ENCODE measurements around the gene STK17B. TPM values are rescaled to one million over a fixed set of nuclear protein-coding genes. Genes with fewer than 3 reads are reported as not detected.
A peak's percentile ranks its signal among the peaks of the same experiment; 100 is the strongest.

STK17B gene
- total and polyA plus RNA-seq, 9 of the 15 experiments (the other 6 are each of a cell fraction or from before 2014, with no cell fraction given): 2.3 to 17.7 (median 8.5) TPM

- peaks cover 2% of the 10 kb centered on the region; the same call in 1 of the 2 replicates for H3K9me3 ChIP-seq (replicated peaks; ENCODE audit: control insufficient read depth, insufficient read depth, low read depth, low read length)
- no TSS peak for BruUV-seq (replicated peaks)
- H3K4me1 ChIP-seq (replicated peaks in 1 of 2; ENCODE audit: control insufficient read depth in 2 of 2, insufficient read depth in 2 of 2, low read length in 2 of 2): peaks cover 0 to 11% of the 10 kb centered on the region in 2 experiments; a peak in 3 of 5 replicates
- peak; percentile 51 for TF ChIP-seq NFE2 (IDR thresholded peaks at IDR 0.05; ENCODE audit: low read depth)
- no peak for TF ChIP-seq VEZF1 (CRISPR knock-in tag; IDR thresholded peaks at IDR 0.05)
- CTCF ChIA-PET (ENCODE audit: low intra/inter-chr PET ratio): no interaction called here
- peak overlapping the region; percentile 41 for H2AFZ ChIP-seq (ENCODE audit: low read depth, low read length)
- DNase-seq (ENCODE audit: extremely low read depth in 1 of 4, low spot score in 3 of 4) (no peak), ATAC-seq (no peak), FAIRE-seq (peak; percentile 15)
- in situ Hi-C loops (cut with MboI) (no loop called here), intact Hi-C loops (cut with micrococcal nuclease) (no loop called here)
- H4K20me1 ChIP-seq (replicated peaks; ENCODE audit: control insufficient read depth, insufficient read depth, low read length): no peaks in the 10 kb centered on the region
- WGBS (ENCODE audit: insufficient coverage, low coverage, missing lambda C conversion rate): 13% methylated on average over 5 of the region's 5 CpGs
- no peaks in the 10 kb centered on the region for H3K79me2 ChIP-seq (ENCODE audit: control insufficient read depth, insufficient read depth, low read length)
- H3K4me2 ChIP-seq (ENCODE audit: insufficient read depth, low read length): no peak overlapping the region
- H3K9ac ChIP-seq (ENCODE audit: insufficient read depth in 1 of 2, low read depth in 2 of 2, low read length in 2 of 2): no peak overlapping the region
- no peak overlapping the region for H3K4me3 ChIP-seq
- POLR2A ChIA-PET: no interaction called here
- no peaks in the 10 kb centered on the region for H3K27me3 ChIP-seq (ENCODE audit: control insufficient read depth in 2 of 2, insufficient read depth in 2 of 2, low read length in 2 of 2)
- H3K27ac ChIP-seq (ENCODE audit: extremely low read depth, low read depth, low read length): no peak overlapping the region
- H3K36me3 ChIP-seq (ENCODE audit: control insufficient read depth, insufficient read depth, low read length): no peaks in the 10 kb centered on the region
- H3K9me1 ChIP-seq (ENCODE audit: control insufficient read depth, insufficient read depth, low read length): no peaks in the 10 kb centered on the region
Measured at GRCh38 chr2:196105951-196106350, 65.4 kb downstream of the STK17B start.

DNA sequence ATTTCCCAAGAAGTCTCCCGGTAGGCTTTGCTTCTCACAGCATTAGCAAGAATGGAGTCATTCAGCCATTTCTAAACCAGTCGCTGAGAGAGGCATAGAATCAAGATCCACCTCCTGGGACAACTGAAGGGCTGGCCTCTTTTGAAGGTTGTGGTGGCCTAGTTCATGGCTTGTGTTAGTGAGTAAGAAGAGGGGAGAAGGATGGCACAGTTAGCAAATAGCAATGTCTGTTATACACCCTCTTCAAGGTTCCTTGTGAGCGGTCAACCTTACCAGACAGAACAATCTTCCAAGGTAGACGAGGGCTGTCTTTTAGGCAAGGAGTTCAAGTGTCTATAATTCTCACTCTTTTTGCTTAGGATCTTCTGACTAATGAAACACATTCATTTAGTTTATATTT lies 67.3 kb downstream of the STK17B start:
- CTCF ChIA-PET (ENCODE audit: low intra/inter-chr PET ratio): no interaction called here
- Histone ChIP-seq H3K9me1 (ENCODE audit: control insufficient read depth, insufficient read depth, low read length) (no peaks in the 10 kb centered on the region), H3K4me3 (no peak overlapping the region), H3K36me3 (ENCODE audit: control insufficient read depth, insufficient read depth, low read length) (no peaks in the 10 kb centered on the region), H3K79me2 (ENCODE audit: control insufficient read depth, insufficient read depth, low read length) (no peaks in the 10 kb centered on the region), H4K20me1 (replicated peaks; ENCODE audit: control insufficient read depth, insufficient read depth, low read length) (no peaks in the 10 kb centered on the region), H3K9ac (ENCODE audit: insufficient read depth in 1 of 2, low read depth in 2 of 2, low read length in 2 of 2) (no peak overlapping the region), H3K4me2 (ENCODE audit: insufficient read depth, low read length) (no peak overlapping the region), H3K4me1 (replicated peaks in 1 of 2; ENCODE audit: control insufficient read depth in 2 of 2, insufficient read depth in 2 of 2, low read length in 2 of 2) (peaks cover 0 to 16% of the 10 kb centered on the region in 2 experiments; a peak in 3 of 5 replicates), H2AFZ (ENCODE audit: low read depth, low read length) (0 out of 2 replicates have a peak overlapping the region, but pooled peaks have one; percentile 22), H3K9me3 (replicated peaks; ENCODE audit: control insufficient read depth, insufficient read depth, low read depth, low read length) (peaks cover 2% of the 10 kb centered on the region; the same call in 1 of the 2 replicates), H3K27me3 (ENCODE audit: control insufficient read depth in 2 of 2, insufficient read depth in 2 of 2, low read length in 2 of 2) (no peaks in the 10 kb centered on the region), H3K27ac (ENCODE audit: extremely low read depth, low read depth, low read length) (no peak overlapping the region)
- no peak for ATAC-seq
- POLR2A ChIA-PET: no interaction called here
- intact Hi-C loops (cut with micrococcal nuclease): no loop called here
- in situ Hi-C loops (cut with MboI): no loop called here
- DNase-seq (ENCODE audit: extremely low read depth in 1 of 4, low spot score in 3 of 4): no peak
- 84% methylated on average over 4 of the region's 4 CpGs for WGBS (ENCODE audit: insufficient coverage, low coverage, missing lambda C conversion rate)
- no peak for FAIRE-seq
- BruUV-seq (replicated peaks): no TSS peak
- TF ChIP-seq RBM34 (IDR thresholded peaks at IDR 0.05; ENCODE audit: borderline replicate concordance, insufficient read depth, low read length): no peak
- TF ChIP-seq HNRNPLL (IDR thresholded peaks at IDR 0.05; ENCODE audit: low read depth, low read length, poor library complexity, severe bottlenecking): no peak
- no peak for TF ChIP-seq MITF (IDR thresholded peaks at IDR 0.05)
- no peak for TF ChIP-seq ZBTB11 (CRISPR knock-in tag; IDR thresholded peaks at IDR 0.05)
